GM19467 (cell line): ENCODE results near the gene THUMPD2.
"Not testable (repeated sequence)": the region's sequence is repeated elsewhere in the genome, so short reads cannot be mapped to it uniquely, and the experiment has no call there.

Source experiments
- ATAC-seq: cut with Tn5 transposase; IDR thresholded peaks from one replicate; pipeline ENCODE4 v1.9.1; 2021; ENCODE audit warnings: mild to moderate bottlenecking, moderate library complexity; ENCODE audit not compliant: unreplicated experiment

Gene THUMPD2, protein sequence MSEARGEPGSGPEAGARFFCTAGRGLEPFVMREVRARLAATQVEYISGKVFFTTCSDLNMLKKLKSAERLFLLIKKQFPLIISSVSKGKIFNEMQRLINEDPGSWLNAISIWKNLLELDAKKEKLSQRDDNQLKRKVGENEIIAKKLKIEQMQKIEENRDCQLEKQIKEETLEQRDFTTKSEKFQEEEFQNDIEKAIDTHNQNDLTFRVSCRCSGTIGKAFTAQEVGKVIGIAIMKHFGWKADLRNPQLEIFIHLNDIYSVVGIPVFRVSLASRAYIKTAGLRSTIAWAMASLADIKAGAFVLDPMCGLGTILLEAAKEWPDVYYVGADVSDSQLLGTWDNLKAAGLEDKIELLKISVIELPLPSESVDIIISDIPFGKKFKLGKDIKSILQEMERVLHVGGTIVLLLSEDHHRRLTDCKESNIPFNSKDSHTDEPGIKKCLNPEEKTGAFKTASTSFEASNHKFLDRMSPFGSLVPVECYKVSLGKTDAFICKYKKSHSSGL

DNA sequence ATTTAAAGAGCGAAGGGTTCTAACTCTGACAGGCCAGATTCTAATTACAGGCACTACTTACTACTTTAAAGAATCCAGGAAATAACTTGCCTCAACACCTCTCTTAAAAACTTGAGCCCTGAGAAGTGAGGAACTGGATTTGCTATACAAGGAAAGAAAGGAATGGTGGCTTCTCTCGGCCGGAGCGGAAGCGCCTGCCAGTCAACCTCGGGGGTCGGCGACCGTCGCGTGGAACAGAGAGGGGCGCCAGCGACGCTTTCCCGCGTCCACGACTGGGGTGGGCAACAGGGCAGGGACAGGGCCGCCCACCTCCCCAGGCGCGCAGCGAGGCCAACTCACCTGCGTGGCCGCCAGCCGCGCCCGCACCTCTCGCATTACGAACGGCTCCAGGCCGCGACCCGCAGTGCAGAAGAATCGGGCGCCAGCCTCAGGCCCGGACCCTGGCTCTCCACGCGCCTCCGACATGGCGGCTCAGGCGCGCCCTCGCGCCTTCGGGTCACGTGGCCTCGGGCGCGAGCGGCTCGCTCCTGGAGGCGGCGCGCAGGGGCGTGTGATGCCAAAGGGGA, at the start of gene THUMPD2:
THUMPD2 (minus strand) TSS at position 484 of the 566 bp plus-strand sequence; CDS start at position 465, 19 bp downstream.
- ATAC-seq = peak; percentile 80

DNA sequence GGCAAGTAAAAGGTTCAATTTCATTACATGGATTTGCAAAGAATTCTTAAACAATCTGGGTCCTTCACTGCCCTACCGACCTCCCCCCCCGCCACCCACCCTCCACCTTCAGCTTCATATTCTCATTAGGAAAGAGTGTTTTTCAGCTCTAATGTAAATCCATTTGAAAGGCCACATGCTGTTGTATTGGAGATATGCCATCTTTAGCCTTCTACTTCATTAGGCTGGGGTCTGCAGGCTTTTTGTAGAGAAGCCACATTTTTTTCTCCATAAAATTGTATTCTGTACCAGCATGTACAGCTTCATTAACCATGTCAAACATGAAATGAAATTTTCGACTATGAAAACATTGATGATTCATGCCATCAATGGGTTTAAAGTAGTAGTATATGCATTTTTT, 42.8 kb upstream of the THUMPD2 start:
- ATAC-seq = no peak

DNA sequence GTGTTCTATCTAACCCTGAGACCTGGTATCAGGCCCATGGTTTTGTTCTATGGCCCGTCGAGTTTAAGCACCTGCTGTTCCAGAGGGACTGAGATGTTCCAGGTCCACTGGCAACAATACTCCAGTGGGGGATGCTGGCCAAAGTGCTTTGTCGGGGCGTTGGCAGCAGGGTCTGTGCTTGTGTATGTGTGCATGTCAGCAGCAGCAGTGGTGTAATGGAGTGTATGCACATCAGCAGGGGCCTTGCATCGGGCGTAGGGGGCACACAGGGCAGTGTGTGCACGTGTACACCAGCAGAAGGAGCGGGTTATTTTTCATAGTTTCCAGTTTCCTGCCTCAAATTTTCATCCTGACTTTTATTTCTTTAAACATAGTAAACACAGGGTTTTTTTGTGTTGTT, 37.8 kb upstream of the THUMPD2 start:
- no peak for ATAC-seq

DNA sequence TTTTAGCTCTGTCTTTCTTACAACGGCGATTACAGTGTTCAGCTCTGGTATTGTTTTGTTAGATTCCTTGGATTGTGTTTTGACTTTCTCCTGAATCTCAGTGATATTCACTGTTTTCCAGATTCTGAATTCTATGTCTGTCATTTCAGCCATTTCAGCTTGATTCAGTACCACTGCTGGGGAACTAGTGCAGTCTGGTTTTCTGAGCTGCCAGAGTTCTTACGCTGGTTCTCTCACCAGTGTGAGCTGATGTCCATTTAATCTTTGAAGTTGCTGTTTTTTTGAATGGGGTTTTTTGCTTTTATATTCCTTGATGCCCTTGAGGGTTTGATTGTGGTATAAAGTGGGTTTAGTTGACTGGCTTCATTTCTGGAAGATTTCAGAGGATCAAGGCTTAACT, 37.4 kb upstream of the THUMPD2 start:
- no peak for ATAC-seq

DNA sequence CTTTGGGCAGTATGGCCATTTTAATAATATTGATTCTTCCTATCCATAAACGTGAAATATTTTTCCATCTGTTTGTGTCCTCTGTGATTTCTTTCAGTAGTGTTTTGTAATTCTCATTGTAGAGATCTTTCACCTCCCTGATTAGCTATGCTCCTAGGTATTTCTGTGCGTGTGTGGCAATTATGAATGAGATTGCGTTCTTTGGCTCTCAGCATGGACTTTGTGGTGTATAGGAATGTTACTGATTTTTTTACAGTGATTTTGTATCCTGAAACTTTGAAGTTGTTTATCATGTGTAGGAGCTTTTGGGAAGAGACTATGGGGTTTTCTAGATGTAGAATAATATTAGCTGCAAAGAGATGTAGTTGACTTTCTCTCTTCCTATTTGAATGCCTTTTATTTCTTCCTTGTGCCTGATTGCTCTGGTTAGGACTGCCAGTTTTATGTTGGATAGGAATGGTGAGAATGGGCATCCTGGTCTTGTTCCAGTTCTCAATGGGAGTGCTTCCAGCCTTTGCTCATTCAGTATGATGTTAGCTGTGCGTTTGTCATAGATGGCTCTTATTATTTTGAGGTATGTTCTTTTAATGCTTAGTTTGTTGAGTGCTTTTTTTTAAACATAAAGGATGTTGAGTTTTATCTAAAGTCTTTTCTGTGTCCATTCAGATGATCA, 27.0 kb upstream of the THUMPD2 start:
- ATAC-seq = no peak

DNA sequence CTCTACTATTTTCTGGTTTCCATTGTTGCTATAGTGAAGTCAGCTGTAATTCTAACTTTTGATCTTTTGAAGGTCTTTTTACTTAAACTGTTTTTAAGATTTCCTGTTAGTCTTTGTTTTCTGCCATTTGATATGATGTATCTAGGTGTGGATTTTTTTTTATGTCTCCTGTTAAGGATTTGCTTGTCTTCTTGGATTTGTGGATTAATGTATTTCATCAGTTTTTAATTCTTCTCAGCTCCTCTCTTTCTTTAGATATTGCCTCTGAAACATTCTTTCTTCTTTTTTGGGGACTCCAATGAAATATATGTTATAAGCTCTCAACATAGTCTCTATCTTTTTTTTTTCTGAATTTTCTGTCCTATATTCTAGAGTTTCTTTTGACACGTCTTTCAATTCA, 24.8 kb upstream of the THUMPD2 start:
- no peak for ATAC-seq

DNA sequence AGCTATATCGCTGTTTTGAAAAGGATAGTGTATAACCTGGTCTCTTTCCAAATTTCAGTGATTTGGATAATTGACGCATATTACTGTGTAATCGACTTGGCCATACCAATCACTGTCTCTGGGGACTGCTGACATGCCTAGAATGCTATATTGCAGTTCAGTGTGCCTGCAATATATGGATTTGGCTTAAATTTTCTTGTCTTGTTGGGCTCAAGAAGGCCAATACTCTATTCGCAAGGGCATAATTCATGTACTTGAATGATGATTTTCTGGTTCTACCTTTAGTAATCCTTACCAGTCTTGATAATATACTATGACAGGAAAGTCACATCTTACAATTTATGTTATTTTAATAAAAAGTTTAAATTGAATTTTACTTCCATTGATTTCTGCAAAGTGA, 21.7 kb upstream of the THUMPD2 start:
- no peak for ATAC-seq

DNA sequence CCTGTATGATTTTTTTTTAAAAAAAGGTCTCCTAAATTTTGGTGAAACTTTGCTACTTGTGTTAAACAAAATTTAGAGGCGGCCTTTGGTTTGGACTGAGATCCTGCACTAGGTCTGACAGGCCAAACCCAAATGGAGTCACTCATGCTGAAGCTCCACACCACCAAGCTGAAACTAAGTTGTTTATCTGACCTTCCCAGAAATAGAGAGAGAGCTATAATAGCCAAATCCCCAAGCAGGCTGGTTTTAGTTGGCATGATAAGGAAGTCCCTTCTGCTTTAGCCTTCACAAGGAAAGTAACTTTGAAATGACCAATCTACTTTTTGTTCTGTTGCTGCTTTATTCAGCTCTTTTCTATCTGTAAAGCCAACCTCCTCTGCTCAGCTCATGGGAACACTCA, 17.1 kb upstream of the THUMPD2 start:
- ATAC-seq = no peak

DNA sequence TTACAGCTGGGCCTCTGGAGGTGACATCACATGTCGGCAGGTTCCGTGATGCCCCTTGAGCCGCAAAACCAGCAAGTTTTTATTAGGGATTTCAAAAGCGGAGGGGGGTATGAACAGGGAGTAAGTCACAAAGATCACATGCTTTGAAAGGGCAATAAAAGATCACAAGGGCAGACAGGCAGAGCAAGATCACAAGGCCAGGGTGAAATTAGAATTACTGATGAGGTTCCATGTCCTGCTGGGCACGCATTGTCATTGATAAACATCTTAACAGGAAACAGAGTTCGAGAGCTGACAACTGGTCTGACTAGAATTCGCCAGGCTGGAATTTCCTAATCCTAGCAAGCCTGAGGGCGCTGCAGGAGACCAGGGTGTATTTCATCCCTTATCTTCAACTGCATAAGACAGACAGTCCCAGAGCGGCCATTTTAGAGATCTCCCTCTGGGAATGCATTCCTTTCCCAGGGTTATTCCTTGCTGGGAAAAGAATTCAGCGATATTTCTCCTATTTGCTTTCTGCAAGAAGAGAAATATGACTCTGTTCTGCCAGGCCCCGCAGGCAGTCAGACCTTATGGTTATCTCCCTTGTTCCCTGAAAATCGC, 11.3 kb upstream of the THUMPD2 start:
- not testable (repeated sequence) for ATAC-seq

DNA sequence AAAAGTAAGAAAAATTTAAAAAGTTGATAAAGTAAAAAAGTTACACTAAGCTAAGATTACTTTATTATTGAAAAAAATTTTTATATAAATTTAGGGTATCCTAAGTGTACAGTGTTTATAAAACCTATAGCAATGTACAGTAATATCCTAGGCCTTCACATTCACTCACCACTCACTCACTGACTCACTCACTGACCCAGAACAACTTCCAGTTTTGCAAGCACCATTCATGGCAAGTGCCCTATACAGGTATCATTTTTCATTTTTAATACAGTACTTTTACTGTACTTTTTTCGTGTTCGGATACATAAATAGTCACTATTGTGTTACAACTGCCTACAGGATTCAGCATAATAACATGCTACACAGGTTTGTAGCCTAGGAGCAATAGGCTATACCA, 8.9 kb upstream of the THUMPD2 start:
- ATAC-seq = no peak

DNA sequence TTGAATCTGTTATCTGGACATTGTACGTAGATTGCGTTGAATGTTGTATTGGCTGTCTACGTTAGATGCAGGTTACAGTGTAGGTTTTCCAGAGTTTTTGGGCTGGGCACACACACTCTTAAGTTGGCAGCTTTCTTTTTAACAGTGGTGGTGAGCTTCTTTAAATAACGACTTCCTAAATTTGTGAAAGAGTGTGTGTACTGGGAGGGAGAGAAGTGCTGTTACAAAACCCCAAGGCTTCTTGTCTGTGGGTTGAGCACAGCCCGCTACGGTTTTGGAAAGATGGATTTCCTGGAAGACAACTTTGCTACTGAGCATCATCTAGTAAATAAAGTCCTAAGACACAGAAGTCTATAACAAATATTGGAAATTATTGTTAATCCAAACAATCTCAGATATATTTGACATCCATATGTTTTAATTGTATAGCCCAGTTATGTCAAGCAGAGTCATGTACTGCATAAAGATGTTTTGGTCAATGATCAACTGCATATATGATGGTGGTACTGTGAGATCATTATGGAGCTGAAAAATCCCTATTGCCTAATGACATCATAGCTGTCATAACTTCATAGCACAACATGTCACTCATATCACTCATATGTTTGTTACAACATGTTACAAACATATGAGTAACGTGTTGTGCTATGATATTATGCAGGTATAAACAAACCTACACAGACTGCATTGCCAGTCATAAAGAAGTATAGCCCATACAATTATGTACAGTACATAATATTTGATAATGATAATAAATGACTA, 7.9 kb upstream of the THUMPD2 start:
- no peak for ATAC-seq

DNA sequence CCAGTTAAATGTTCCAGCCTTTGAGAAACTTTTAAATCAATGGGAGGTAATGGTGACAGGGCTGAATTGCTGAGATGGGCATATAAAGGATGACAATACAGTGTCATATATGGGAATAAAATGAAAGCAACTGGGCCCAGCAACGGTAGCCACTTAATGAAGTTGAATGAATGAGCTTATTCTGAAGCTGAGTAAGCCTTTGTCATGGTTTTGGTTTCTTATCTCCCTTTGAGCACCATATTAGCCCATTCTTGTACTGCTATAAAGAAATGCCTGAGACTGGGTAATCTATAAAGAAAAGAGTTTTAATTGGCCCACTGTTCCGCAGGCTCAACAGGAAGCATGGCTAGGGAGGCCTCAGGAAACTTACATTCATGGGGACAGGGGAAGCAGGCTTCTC, 3.5 kb upstream of the THUMPD2 start:
- no peak for ATAC-seq

DNA sequence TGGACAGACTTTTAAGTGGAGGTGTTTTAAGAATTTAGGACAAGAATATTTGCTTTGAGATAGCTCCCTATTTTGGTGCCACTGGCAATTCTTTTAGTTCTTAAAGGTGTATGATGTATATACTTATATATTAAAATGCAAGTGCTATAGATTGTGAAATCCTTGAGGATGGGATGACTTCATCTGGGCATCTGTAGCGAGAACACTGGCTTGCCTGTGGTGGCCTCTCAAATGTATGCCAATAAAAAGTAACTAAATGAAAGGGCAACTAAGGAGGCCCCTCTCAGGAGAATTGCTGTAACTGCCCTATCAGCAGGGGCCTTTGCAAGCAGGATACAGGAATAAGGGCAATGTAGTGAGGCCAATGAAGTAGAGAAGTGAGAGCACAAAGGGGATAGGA, 2.6 kb upstream of the THUMPD2 start:
- no peak for ATAC-seq

DNA sequence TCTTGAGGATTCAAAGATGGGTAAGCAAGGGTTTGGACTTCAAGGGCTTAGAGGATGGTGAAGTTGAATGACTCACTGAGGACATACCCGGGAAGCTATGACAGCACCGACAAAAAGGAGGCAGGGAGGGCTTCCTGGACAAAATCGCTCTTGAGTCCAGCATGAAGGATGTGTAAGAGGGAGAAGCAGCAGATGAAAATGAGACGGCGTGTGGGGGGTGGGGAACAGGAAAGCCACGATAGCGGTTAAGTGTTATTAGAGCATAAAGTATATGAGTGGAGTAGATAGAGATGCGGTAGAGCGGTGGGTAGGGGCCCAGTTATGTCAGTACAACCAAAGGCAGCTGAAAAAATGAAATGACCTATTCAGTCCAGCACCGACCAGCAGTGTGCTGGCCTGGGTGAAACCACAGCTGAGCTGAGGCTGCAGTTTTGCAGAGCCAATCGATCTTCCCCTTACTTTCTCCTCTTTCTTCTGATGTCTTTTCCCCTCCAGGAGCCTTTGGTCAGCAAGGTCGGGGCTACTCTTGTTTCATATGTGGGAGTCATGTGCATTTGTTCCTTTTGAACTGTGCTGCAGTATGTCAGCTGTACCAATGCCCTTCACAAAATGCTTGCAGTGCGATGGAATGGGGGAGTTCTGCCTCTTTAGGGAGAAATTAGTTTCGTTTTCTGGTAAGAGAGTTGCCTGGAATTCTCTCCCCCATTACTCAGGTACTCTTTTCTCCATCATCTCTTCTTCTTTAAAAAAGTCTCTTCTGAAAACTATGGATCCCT, 2.0 kb upstream of the THUMPD2 start:
- ATAC-seq = no peak

DNA sequence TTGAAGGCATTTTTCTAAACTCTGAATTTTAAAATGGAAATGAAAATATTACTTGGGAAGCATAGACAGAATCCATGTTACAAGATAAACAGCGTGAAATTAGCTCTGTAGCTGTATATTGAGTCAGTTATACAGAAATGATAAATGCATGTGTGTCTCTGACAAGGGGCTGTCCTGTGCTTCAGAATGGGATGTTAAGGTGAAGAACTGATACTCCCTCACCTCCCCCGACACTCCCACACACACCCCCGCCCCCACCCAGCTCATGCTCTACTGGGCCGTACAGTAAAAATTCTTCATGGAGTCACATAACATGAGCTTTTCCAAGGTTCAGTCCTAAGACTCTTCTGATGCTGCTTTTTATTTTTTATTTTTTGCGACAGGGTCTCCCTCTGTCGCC, 869 bp upstream of the THUMPD2 start:
- ATAC-seq = no peak

DNA sequence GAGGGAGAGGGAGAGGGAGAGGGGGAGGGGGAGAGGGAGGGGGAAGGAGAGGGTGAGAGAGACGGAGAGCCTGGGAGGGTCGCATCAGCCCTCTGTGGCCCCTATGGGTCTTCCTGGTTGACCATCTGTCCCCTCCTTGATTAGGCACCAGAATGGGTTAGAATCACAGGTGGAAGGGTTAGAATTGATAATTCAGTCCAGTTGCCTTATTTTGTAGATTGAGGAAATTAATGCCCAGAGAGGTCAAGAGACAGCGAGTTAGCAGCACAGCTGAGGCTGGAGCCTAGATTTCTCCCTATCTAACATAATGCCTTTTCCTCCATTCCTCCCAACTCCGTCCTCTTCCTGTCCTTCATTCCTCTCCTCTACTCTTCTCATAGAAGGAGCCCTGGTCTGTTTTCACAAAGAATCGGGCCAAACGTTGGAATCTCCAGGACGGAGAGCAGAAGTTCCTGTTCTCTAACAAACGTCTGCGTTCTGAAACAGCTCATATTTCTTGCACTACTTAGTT, 338 bp upstream of the THUMPD2 start:
- ATAC-seq = no peak

DNA sequence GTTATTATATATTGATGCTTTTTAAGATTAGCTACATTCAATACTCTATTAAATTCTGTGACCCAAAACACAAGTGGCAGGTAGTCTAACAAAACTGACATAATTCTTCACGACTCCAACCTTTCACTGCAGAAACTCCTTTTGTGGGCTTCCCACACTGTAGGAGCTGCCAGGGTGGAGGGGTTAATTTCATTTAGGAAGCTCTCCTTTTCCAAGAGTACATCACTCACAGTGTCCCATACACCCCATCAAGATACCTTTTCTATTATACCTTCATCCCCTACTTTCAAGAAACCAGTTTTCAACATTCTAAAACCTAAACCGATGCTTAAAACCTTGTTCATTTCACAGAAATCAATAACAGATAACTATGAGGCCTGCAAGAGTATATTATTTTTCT, 825 bp downstream of the THUMPD2 start:
- ATAC-seq = no peak

DNA sequence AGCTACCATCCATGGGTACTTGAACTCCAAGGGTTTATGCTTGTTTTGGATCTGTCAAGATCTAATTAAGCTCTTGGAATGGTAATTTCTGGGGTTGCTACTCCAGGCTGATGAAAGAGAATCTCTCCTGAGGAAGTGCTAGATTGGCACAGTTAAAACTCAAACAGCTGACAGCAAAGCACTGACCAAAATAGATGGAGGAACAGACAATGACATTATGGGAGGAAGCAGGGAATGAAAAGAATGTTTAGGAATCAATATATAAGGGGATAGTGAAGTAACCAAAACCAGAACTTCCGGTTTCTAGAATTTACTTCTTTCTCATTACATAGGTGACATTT, 6.3 kb downstream of the THUMPD2 start:
- no peak for ATAC-seq

DNA sequence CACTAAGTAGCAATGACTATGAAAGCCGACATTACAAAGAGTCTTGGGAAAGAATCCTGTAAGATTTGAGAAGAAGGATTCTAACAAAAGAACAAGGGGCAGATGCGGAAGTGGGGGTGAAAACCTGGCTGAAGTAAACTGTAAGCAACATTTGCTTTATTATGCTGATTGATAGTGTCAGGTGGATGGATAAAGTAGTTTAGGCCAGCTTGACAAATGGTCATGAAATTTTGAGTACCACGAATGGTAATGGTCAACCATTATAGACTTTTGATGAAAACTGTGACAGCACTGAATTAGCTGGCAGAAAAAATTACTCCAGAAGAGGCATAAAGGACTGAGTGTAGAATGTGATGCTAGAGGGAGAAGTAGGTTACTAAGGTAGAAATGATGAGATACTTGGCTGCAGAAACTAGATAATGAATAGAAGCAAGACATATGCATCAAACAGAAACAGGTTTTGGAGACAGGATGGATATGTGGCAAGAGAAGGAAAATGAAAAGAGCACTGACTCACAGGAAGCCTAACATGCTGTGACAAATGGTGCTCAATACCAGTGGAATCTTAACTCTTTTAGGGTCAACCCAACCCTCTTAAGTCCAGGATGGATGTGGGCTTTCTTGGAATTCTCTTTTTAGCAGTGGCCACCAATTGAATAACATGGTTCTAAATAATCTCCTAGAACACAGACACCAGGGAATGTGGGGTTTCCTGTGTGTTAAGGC, 6.8 kb downstream of the THUMPD2 start:
- ATAC-seq = no peak
